HepG2 (cell line): ENCODE results near the gene CMC1. TPM values are rescaled to one million over a fixed set of nuclear protein-coding genes. Genes with fewer than 3 reads are reported as not detected.

Experiments used
- ATAC-seq: fragments of 200-7000 bp; cut with Tn5 transposase; 3 replicates; pipeline ENCODE4 v1.9.1; 2020; ENCODE audit warnings: mild to moderate bottlenecking, moderate library complexity
- BruUV-seq: library from RNA; stranded (reverse); fragments of 400-500 nt; replicated peaks from 2 replicates; lab custom pipeline; 2021; lab: Mats Ljungman, UMichigan
- CTCF ChIA-PET: fragments of 300-600 bp; formaldehyde crosslinking; extraction: SDS; loops from one replicate; lab custom pipeline; 2021; ENCODE audit warnings: low total read pairs, inconsistent platforms, low intra/inter-chr PET ratio; lab: Yijun Ruan, JAX
- POLR2A ChIA-PET: fragments of 350-600 bp; sonication (Branson Sonifier 250); formaldehyde crosslinking; loops from one replicate; lab custom pipeline; 2020; ENCODE audit warnings: antibody characterized with exemption, inconsistent platforms; lab: Yijun Ruan, JAX
- DNase-seq: peaks from one replicate; pipeline ENCODE4 v3.0.0-alpha.2; 2015; ENCODE audit warnings: low spot score
- FAIRE-seq: peaks from 3 replicates; lab custom pipeline; 2011; peaks lifted over from hg19 to GRCh38; lab: Jason Lieb, UNC
- H2AFZ ChIP-seq: one replicate; pipeline ENCODE4 v1.6.1; 2011; ENCODE audit warnings: low read length, inconsistent platforms
- H3K27ac ChIP-seq: fragments of 300-600 bp; 3 replicates; pipeline ENCODE4 v1.8.0; 2011; ENCODE audit warnings: mixed run types, mild to moderate bottlenecking, mixed read lengths, low read length, inconsistent platforms; ENCODE audit not compliant: insufficient read depth; ENCODE audit errors: extremely low read length
- H3K27me3 ChIP-seq, 2 experiments: fragments of 200-600 bp in 1 of 2; 2 replicates in 1 of 2; 3 replicates in 1 of 2; pipeline versions ENCODE4 v1.6.0 to v1.8.0; 2011; ENCODE audit warnings: low read length in 2 of 2, mild to moderate bottlenecking in 2 of 2, moderate library complexity in 2 of 2, inconsistent platforms in 1 of 2; ENCODE audit not compliant: insufficient read depth in 2 of 2, control insufficient read depth in 1 of 2
- H3K36me3 ChIP-seq, 2 experiments: fragments of 200-600 bp in 1 of 2; replicated peaks in 1 of 2; 2 replicates in 1 of 2; 3 replicates in 1 of 2; pipeline versions ENCODE4 v1.5.1 to v1.8.0; 2011; ENCODE audit warnings: low read length in 2 of 2, inconsistent platforms in 1 of 2; ENCODE audit not compliant: insufficient read depth in 2 of 2, control insufficient read depth in 1 of 2
- H3K4me1 ChIP-seq: 2 replicates; pipeline ENCODE4 v1.5.1; 2012; ENCODE audit warnings: low read length, inconsistent platforms; ENCODE audit not compliant: insufficient read depth
- H3K4me2 ChIP-seq: 2 replicates; pipeline ENCODE4 v1.6.0; 2011; ENCODE audit warnings: low read depth, low read length, inconsistent platforms
- H3K4me3 ChIP-seq, 3 experiments: fragments of 200-600 bp in 1 of 3; sonication (generic), shearing (Covaris generic) in 1 of 3; replicated peaks in 1 of 3; 2 replicates each; pipeline ENCODE4 v1.5.1; 2011 to 2016; ENCODE audit warnings: low read length in 3 of 3, inconsistent platforms in 2 of 3, low read depth in 2 of 3, mild to moderate bottlenecking in 2 of 3, control low read depth in 1 of 3, mixed read lengths in 1 of 3; ENCODE audit not compliant: insufficient read depth in 1 of 3
- H3K79me2 ChIP-seq: one replicate; pipeline ENCODE4 v1.6.1; 2011; ENCODE audit warnings: low read length, inconsistent platforms; ENCODE audit not compliant: insufficient read depth
- H3K9ac ChIP-seq: 2 replicates; pipeline ENCODE4 v1.6.0; 2011; ENCODE audit warnings: mild to moderate bottlenecking, low read depth, low read length, inconsistent platforms; ENCODE audit not compliant: insufficient read depth
- H3K9me3 ChIP-seq: 2 replicates; pipeline ENCODE4 v1.5.1; 2012; ENCODE audit warnings: mild to moderate bottlenecking, low read length
- H4K20me1 ChIP-seq: 2 replicates; pipeline ENCODE4 v1.6.0; 2011; ENCODE audit warnings: inconsistent platforms, mild to moderate bottlenecking, low read length, moderate library complexity; ENCODE audit not compliant: insufficient read depth
- KMT2B ChIP-seq: IDR thresholded peaks from 2 replicates; pipeline ENCODE4 v1.6.1; 2016; ENCODE audit warnings: missing genetic modification reagents, missing compliant biosample characterization
- NFYC ChIP-seq: IDR thresholded peaks from 2 replicates; pipeline ENCODE4 v1.6.1; 2016; ENCODE audit warnings: missing genetic modification reagents, missing compliant biosample characterization
- TOE1 ChIP-seq: sonication (generic); formaldehyde crosslinking; IDR thresholded peaks from 2 replicates; pipeline ENCODE4 v1.4.0; 2020; ENCODE audit warnings: mild to moderate bottlenecking, missing genetic modification reagents
- ZBTB42 ChIP-seq: sonication (generic); formaldehyde crosslinking; IDR thresholded peaks from 2 replicates; pipeline ENCODE4 v1.5.0; 2020; ENCODE audit warnings: mild to moderate bottlenecking, missing genetic modification reagents
- ZNF143 ChIP-seq: sonication (generic); formaldehyde crosslinking; IDR thresholded peaks from 2 replicates; pipeline ENCODE4 v1.4.0; 2020; ENCODE audit warnings: missing genetic modification reagents
- ZNF253 ChIP-seq: sonication (generic); formaldehyde crosslinking; IDR thresholded peaks from 2 replicates; pipeline ENCODE4 v1.8.0; 2022; ENCODE audit warnings: mild to moderate bottlenecking, missing genetic modification reagents, borderline replicate concordance
- ZNF350 ChIP-seq: sonication (generic); formaldehyde crosslinking; IDR thresholded peaks from 2 replicates; pipeline ENCODE4 v1.4.0; 2020; ENCODE audit warnings: mild to moderate bottlenecking, low read depth, missing genetic modification reagents, borderline replicate concordance
- ZNF672 ChIP-seq: sonication (generic); formaldehyde crosslinking; IDR thresholded peaks from 2 replicates; pipeline ENCODE4 v1.8.1; 2022; ENCODE audit warnings: missing genetic modification reagents
- WGBS: methylation state at CpG from one replicate; pipeline ENCODE4 v1.1.6; 2017; ENCODE audit warnings: low lambda C conversion rate; 5-methylcytosine and 5-hydroxymethylcytosine counted together
- in situ Hi-C: cut with HindIII; loops from 2 replicates; pipeline ENCODE4 v1.10.0; 2017; ENCODE audit warnings: low pct_unique_long_range_greater_than_20kb; ENCODE audit not compliant: extremely low pct_ligation_motif_present
- intact Hi-C: fragments of 100-400 bp; cut with micrococcal nuclease; formaldehyde crosslinking; loops from one replicate; pipeline ENCODE4 v1.10.0; 2022; ENCODE audit not compliant: unreplicated experiment
- polyA plus RNA-seq, 8 experiments: library from polyadenylated mRNA; depleted of rRNA in 3 of 8; stranded (reverse) in 7 of 8; unstranded in 1 of 8; fragments of >200 nt; fragmentation: Illumina TruSeq in 4 of 8; extraction: Trizol in 4 of 8; gene quantifications; 2 replicates each; pipeline versions ENCODE4 v1.2.1 to v1.2.3, GENCODE V29; 2011 to 2016; ENCODE audit warnings: low read depth in 4 of 8, missing spikeins in 1 of 8, mixed read lengths in 1 of 8; ENCODE audit not compliant: insufficient read depth in 1 of 8
- total RNA-seq, 5 experiments: library from RNA; depleted of rRNA; stranded (reverse); fragments of >200 nt; fragmentation: Illumina TruSeq; extraction: Trizol; gene quantifications; 2 replicates each; pipeline ENCODE4 v1.2.3, GENCODE V29; 2016; ENCODE audit warnings: low read depth in 1 of 5
- TF ChIP-seq, protein P1 (sequence below): IDR thresholded peaks from 2 replicates; pipeline ENCODE4 v1.6.1; 2016; ENCODE audit warnings: missing compliant biosample characterization, missing genetic modification reagents, borderline replicate concordance
- TF ChIP-seq, protein P2 (sequence below), 2 experiments: fragments of 450-650 bp in 1 of 2; sonication (generic) in 1 of 2; formaldehyde crosslinking in 1 of 2; IDR thresholded peaks; 2 replicates each; pipeline versions ENCODE4 v1.6.1 to v1.8.0; 2016 to 2022; ENCODE audit warnings: antibody characterized with exemption in 1 of 2, mild to moderate bottlenecking in 1 of 2, missing genetic modification reagents in 1 of 2

CMC1 gene
- total and polyA plus RNA-seq, 2 of the 13 experiments (the other 11 are each of a cell fraction or from before 2014, with no cell fraction given), result 22.1 to 29.5 TPM

DNA sequence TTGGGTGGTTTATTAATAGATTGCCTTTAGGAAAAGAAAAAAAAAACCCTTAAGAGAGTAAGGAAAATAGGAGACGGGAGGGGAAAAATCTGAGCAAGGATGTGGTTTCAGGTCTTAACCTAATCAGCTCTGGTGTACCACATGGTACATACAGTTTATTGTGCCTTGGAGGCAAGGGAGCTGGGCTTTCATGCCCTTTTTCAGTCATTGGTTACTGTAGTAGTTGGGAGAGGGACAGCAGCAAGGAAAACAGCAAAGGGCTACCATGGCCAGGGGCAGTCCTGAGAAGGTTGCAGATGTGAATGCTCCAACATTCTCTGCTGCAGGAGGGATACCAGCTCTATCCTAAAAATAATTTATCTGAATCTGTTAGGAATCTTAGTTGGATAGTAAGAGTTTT is 5.9 kb downstream of the CMC1 start:
- H2AFZ ChIP-seq, result no peak overlapping the region
- ATAC-seq, result no peak
- TF ChIP-seq ZBTB42 (CRISPR knock-in tag), result no peak
- no peak for TF ChIP-seq ZNF350 (CRISPR knock-in tag)
- TF ChIP-seq, protein P1, sequence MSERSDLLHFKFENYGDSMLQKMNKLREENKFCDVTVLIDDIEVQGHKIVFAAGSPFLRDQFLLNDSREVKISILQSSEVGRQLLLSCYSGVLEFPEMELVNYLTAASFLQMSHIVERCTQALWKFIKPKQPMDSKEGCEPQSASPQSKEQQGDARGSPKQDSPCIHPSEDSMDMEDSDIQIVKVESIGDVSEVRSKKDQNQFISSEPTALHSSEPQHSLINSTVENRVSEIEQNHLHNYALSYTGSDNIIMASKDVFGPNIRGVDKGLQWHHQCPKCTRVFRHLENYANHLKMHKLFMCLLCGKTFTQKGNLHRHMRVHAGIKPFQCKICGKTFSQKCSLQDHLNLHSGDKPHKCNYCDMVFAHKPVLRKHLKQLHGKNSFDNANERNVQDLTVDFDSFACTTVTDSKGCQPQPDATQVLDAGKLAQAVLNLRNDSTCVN (CRISPR knock-in tag), result no peak
- TF ChIP-seq TOE1, result no peak
- no peak for TF ChIP-seq KMT2B (CRISPR knock-in tag)
- no peak for TF ChIP-seq NFYC (CRISPR knock-in tag)
- no peak for TF ChIP-seq ZNF253 (CRISPR knock-in tag)
- TF ChIP-seq ZNF672 (CRISPR knock-in tag), result no peak
- no peak for TF ChIP-seq ZNF143 (CRISPR knock-in tag)
- TF ChIP-seq, protein P2, sequence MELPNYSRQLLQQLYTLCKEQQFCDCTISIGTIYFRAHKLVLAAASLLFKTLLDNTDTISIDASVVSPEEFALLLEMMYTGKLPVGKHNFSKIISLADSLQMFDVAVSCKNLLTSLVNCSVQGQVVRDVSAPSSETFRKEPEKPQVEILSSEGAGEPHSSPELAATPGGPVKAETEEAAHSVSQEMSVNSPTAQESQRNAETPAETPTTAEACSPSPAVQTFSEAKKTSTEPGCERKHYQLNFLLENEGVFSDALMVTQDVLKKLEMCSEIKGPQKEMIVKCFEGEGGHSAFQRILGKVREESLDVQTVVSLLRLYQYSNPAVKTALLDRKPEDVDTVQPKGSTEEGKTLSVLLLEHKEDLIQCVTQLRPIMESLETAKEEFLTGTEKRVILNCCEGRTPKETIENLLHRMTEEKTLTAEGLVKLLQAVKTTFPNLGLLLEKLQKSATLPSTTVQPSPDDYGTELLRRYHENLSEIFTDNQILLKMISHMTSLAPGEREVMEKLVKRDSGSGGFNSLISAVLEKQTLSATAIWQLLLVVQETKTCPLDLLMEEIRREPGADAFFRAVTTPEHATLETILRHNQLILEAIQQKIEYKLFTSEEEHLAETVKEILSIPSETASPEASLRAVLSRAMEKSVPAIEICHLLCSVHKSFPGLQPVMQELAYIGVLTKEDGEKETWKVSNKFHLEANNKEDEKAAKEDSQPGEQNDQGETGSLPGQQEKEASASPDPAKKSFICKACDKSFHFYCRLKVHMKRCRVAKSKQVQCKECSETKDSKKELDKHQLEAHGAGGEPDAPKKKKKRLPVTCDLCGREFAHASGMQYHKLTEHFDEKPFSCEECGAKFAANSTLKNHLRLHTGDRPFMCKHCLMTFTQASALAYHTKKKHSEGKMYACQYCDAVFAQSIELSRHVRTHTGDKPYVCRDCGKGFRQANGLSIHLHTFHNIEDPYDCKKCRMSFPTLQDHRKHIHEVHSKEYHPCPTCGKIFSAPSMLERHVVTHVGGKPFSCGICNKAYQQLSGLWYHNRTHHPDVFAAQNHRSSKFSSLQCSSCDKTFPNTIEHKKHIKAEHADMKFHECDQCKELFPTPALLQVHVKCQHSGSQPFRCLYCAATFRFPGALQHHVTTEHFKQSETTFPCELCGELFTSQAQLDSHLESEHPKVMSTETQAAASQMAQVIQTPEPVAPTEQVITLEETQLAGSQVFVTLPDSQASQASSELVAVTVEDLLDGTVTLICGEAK (IDR thresholded peaks at IDR 0.05), result no peak
- TF ChIP-seq, protein P2 (CRISPR knock-in tag; IDR thresholded peaks at IDR 0.05), result no peak
- TF ChIP-seq, all 625 proteins: peak for 0
- Histone ChIP-seq H3K9me3 (no peaks in the 10 kb centered on the region), H3K4me3 (no peak overlapping the region), H3K4me2 (no peak overlapping the region), H3K9ac (no peak overlapping the region), H3K27ac (no peak overlapping the region), H3K79me2 (peaks cover 67% of the 10 kb centered on the region), H3K36me3 (no peaks in the 10 kb centered on the region; a peak in 1 of 5 replicates), H4K20me1 (no peaks in the 10 kb centered on the region), H3K27me3 (no peaks in the 10 kb centered on the region), H3K4me1 (peaks cover 42% of the 10 kb centered on the region)
- no TSS peak for BruUV-seq
- DNase-seq, result no peak
- in situ Hi-C loops, result no loop called here
- intact Hi-C loops, result no loop called here
- ChIA-PET POLR2A (no interaction called here), CTCF (no interaction called here)
- WGBS, result 91% methylated on average over 1 of the region's 1 CpG
- FAIRE-seq, result no peak
